ENCODE measurements around the gene THOC7. TPM values are rescaled to one million over a fixed set of nuclear protein-coding genes. Genes with fewer than 3 reads are reported as not detected.

Gene THOC7
- total and polyA plus RNA-seq, 2 of the 4 experiments (the other 2 are of a cell fraction): 25.8 to 55.9 TPM

DNA sequence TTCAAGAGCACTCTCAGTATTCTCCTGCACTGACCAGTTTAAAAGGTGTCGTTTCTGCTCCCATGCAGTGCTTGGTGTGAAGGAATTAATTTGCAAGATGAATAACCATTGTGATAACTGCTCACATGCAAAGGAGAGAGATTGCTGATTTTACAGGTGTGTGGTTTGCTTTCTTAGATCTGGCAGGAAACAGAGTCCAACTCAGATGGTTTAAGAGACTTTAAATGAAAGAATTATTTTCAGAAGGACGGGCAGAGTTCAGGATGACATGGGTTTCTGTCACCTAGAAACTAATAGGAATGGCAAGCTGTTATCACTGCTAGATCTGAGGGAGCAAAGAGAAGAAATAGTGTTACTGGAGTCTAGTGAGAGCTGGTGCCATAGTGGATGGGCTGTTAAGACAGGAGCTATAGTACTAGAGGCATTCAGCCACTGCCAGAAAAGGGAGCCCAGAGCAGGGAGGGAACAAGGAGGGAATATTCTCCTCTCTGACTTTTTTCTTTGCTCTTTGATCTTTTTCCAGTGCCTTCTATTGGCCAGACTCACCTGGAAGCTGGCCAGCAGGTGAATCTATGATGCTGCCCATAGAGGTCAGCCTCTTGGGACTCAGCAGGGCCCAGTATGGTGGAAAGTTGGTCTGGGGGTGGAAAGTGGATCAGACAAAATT is 14.9 kb upstream of the THOC7 start:
- Histone ChIP-seq H3K9me1 (ENCODE audit: insufficient read depth, low read length) (peaks cover 6% of the 10 kb centered on the region; the same call in 1 of the 2 replicates), H3K4me1 (ENCODE audit: control insufficient read depth, insufficient read depth, low read length) (peaks cover 7% of the 10 kb centered on the region), H3K79me1 (ENCODE audit: low read depth in 1 of 2, low read length in 2 of 2) (peaks cover 49 to 67% of the 10 kb centered on the region in 2 experiments), H3K9me3 (ENCODE audit: control insufficient read depth, insufficient read depth, low read length) (no peaks in the 10 kb centered on the region), H3K4me3 (ENCODE audit: insufficient read depth, low read depth, low read length) (no peak overlapping the region), H3K23ac (ENCODE audit: low read depth, low read length) (no peak overlapping the region), H3K9ac (ENCODE audit: low read depth, low read length) (no peak overlapping the region), H2BK15ac (ENCODE audit: low read depth, low read length) (no peak overlapping the region), H3K56ac (ENCODE audit: extremely low read depth, insufficient read depth, low read length) (no peak overlapping the region), H4K8ac (ENCODE audit: low read depth in 2 of 2, low read length in 2 of 2) (no peak overlapping the region), H3K4ac (ENCODE audit: low read depth, low read length) (no peak overlapping the region), H4K20me1 (ENCODE audit: insufficient read depth, low read length) (peaks cover 54% of the 10 kb centered on the region; the same call in 1 of the 2 replicates), H3K4me2 (ENCODE audit: low read depth, low read length) (no peak overlapping the region), H3K36me3 (ENCODE audit: control insufficient read depth, insufficient read depth, low read length) (no peaks in the 10 kb centered on the region), H2BK20ac (ENCODE audit: low read depth, low read length) (no peak overlapping the region), H3K18ac (ENCODE audit: low read depth, low read length) (no peak overlapping the region), H4K91ac (ENCODE audit: insufficient read depth, low read depth, low read length) (no peak overlapping the region), H4K5ac (ENCODE audit: low read depth, low read length) (no peak overlapping the region), H2BK120ac (ENCODE audit: low read depth, low read length) (no peak overlapping the region), H3K27me3 (ENCODE audit: control insufficient read depth, insufficient read depth, low read length) (no peaks in the 10 kb centered on the region), H3K27ac (ENCODE audit: insufficient read depth, low read length) (no peak overlapping the region), H3K14ac (replicated peaks; ENCODE audit: low read depth, low read length) (no peak overlapping the region), H2BK5ac (ENCODE audit: low read depth, low read length, poor library complexity, severe bottlenecking) (no peak overlapping the region), H2AK5ac (ENCODE audit: low read depth, low read length) (no peak overlapping the region), H2AFZ (replicated peaks; ENCODE audit: low read length, poor library complexity) (no peak overlapping the region), H2AK9ac (replicated peaks; ENCODE audit: low read depth, low read length, poor library complexity) (no peak overlapping the region)
- DNase-seq (no peak), ATAC-seq (ENCODE audit: low read depth) (no peak)
- intact Hi-C loops (cut with micrococcal nuclease) (loop anchor here (5.0 kb wide), 1 partner anchor 34 kb away; the partner anchor contains the start of gene SCAANT1), dilution Hi-C loops (cut with HindIII; ENCODE audit: low sequenced_read_pairs, unreplicated experiment) (no loop called here), in situ Hi-C loops (cut with MboI; ENCODE audit: low sequenced_read_pairs) (no loop called here)
- no TSS peak for BruUV-seq (replicated peaks)
- POLR2A ChIA-PET (ENCODE audit: unreplicated experiment): no interaction called here
- TF ChIP-seq, protein P1, sequence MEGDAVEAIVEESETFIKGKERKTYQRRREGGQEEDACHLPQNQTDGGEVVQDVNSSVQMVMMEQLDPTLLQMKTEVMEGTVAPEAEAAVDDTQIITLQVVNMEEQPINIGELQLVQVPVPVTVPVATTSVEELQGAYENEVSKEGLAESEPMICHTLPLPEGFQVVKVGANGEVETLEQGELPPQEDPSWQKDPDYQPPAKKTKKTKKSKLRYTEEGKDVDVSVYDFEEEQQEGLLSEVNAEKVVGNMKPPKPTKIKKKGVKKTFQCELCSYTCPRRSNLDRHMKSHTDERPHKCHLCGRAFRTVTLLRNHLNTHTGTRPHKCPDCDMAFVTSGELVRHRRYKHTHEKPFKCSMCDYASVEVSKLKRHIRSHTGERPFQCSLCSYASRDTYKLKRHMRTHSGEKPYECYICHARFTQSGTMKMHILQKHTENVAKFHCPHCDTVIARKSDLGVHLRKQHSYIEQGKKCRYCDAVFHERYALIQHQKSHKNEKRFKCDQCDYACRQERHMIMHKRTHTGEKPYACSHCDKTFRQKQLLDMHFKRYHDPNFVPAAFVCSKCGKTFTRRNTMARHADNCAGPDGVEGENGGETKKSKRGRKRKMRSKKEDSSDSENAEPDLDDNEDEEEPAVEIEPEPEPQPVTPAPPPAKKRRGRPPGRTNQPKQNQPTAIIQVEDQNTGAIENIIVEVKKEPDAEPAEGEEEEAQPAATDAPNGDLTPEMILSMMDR (conservative IDR thresholded peaks at IDR 0.05; ENCODE audit: low read depth, low read length): no peak
- TF ChIP-seq POLR2A (IDR thresholded peaks at IDR 0.05; ENCODE audit: low read depth, low read length): no peak
- 100% methylated on average over 1 of the region's 2 CpGs; no CpG with 5 or more reads in 1 of the 2 experiments for WGBS, 2 experiments (ENCODE audit: extremely low coverage in 2 of 2, insufficient read length in 1 of 2)
- CTCF ChIA-PET: no interaction called here
